OCI-LY3 (cell line): ENCODE measurements around the gene CHAD.

Experiments
- CTCF ChIP-seq: fragments of 200-600, 300-600 bp; sonication (generic); IDR thresholded peaks from 2 replicates; pipeline ENCODE4 v1.5.1; 2014; ENCODE audit warnings: antibody characterized with exemption, low read length, low read depth
- EZH2phosphoT487 ChIP-seq: fragments of 200-600 bp; shearing (Covaris generic); IDR thresholded peaks from 2 replicates; pipeline ENCODE4 v1.6.1; 2018; ENCODE audit warnings: antibody characterized with exemption, mixed run types, low read depth

- no peak for TF ChIP-seq CTCF
- no peak for TF ChIP-seq EZH2phosphoT487
Measured at GRCh38 chr17:50420419-50421112, 48.1 kb downstream of the CHAD start.
